CD14-positive monocyte (primary cell): ENCODE results near the gene PDE11A. TPM values are rescaled to one million over a fixed set of nuclear protein-coding genes. Genes with fewer than 3 reads are reported as not detected.

Experiments
- DNase-seq, 3 donors: peaks; one replicate each; pipeline ENCODE4 v3.0.0-alpha.2; 2011 to 2022
- H2AFZ ChIP-seq: 2 replicates; pipeline ENCODE4 v1.6.0; 2012; ENCODE audit warnings: mild to moderate bottlenecking, low read depth, low read length, inconsistent platforms; ENCODE audit not compliant: insufficient read depth, poor library complexity, severe bottlenecking
- H3K27ac ChIP-seq, 2 donors: 1 replicate in 1 of 2; 2 replicates in 1 of 2; pipeline ENCODE4 v1.5.1; 2012 to 2013; ENCODE audit warnings: low read length in 2 of 2, control low read depth in 1 of 2, inconsistent platforms in 1 of 2, low read depth in 1 of 2, mild to moderate bottlenecking in 1 of 2
- H3K27me3 ChIP-seq, 2 donors: one replicate each; pipeline versions ENCODE4 v1.6.0 to v1.6.1; 2011 to 2013; ENCODE audit warnings: low read length in 2 of 2; ENCODE audit not compliant: control insufficient read depth in 2 of 2, insufficient read depth in 2 of 2
- H3K36me3 ChIP-seq, 2 donors: replicated peaks in 1 of 2; 1 replicate in 1 of 2; 2 replicates in 1 of 2; pipeline versions ENCODE4 v1.5.1 to v1.6.1; 2012 to 2013; ENCODE audit warnings: low read length in 2 of 2, control low read depth in 1 of 2, inconsistent platforms in 1 of 2, mild to moderate bottlenecking in 1 of 2; ENCODE audit not compliant: insufficient read depth in 2 of 2, control insufficient read depth in 1 of 2
- H3K4me1 ChIP-seq, 2 donors: 1 replicate in 1 of 2; 2 replicates in 1 of 2; pipeline versions ENCODE4 v1.5.1 to v1.6.1; 2012 to 2013; ENCODE audit warnings: low read length in 2 of 2, control low read depth in 1 of 2, inconsistent platforms in 1 of 2, mild to moderate bottlenecking in 1 of 2, moderate library complexity in 1 of 2; ENCODE audit not compliant: insufficient read depth in 2 of 2, control insufficient read depth in 1 of 2
- H3K4me2 ChIP-seq: replicated peaks from 2 replicates; pipeline ENCODE3; 2012; ENCODE audit warnings: low read length, moderate library complexity, mild to moderate bottlenecking; ENCODE audit not compliant: poor library complexity, severe bottlenecking; ENCODE audit errors: extremely low read depth
- H3K4me3 ChIP-seq, 3 experiments: fragments of 200-600 bp in 1 of 3; sonication (generic) in 1 of 3; replicated peaks in 1 of 3; 1 replicate in 2 of 3; 2 replicates in 1 of 3; pipeline ENCODE4 v1.5.1; 2011 to 2013; ENCODE audit warnings: low read length in 3 of 3, mild to moderate bottlenecking in 3 of 3, control low read depth in 2 of 3, low read depth in 2 of 3, inconsistent platforms in 1 of 3, moderate library complexity in 1 of 3
- H3K79me2 ChIP-seq: 2 replicates; pipeline ENCODE4 v1.6.0; 2012; ENCODE audit warnings: mild to moderate bottlenecking, control low read depth, inconsistent platforms, low read length, moderate library complexity; ENCODE audit not compliant: insufficient read depth
- H3K9ac ChIP-seq: 2 replicates; pipeline ENCODE4 v1.6.0; 2017; ENCODE audit warnings: low read length, mild to moderate bottlenecking; ENCODE audit not compliant: insufficient read depth, poor library complexity, severe bottlenecking
- H3K9me3 ChIP-seq, 2 donors: replicated peaks in 1 of 2; 1 replicate in 1 of 2; 2 replicates in 1 of 2; pipeline versions ENCODE4 v1.5.1 to v1.6.1; 2012 to 2013; ENCODE audit warnings: low read length in 2 of 2, control low read depth in 1 of 2; ENCODE audit not compliant: control insufficient read depth in 1 of 2, insufficient read depth in 1 of 2
- H4K20me1 ChIP-seq: 2 replicates; pipeline ENCODE4 v1.6.0; 2012; ENCODE audit warnings: mild to moderate bottlenecking, low read length, control low read depth, moderate library complexity; ENCODE audit not compliant: insufficient read depth
- H3K27ac Mint-ChIP-seq, 7 donors: one replicate each; pipeline ENCODE4 v1.8.0; 2020; ENCODE audit warnings: mild to moderate bottlenecking in 7 of 7, mixed read lengths in 7 of 7, moderate library complexity in 6 of 7, inconsistent platforms in 2 of 7
- H3K27me3 Mint-ChIP-seq, 3 donors: one replicate each; pipeline ENCODE4 v1.8.0; 2021 to 2022; ENCODE audit warnings: low read depth in 3 of 3, mild to moderate bottlenecking in 3 of 3, mixed read lengths in 3 of 3, moderate library complexity in 3 of 3, inconsistent platforms in 1 of 3
- H3K36me3 Mint-ChIP-seq, 2 donors: one replicate each; pipeline ENCODE4 v1.8.0; 2020; ENCODE audit warnings: mixed read lengths in 2 of 2, inconsistent platforms in 1 of 2, mild to moderate bottlenecking in 1 of 2
- H3K4me1 Mint-ChIP-seq: one replicate; pipeline ENCODE4 v1.8.0; 2020; ENCODE audit warnings: mild to moderate bottlenecking, mixed read lengths
- H3K4me3 Mint-ChIP-seq, 2 donors: one replicate each; pipeline ENCODE4 v1.8.0; 2020; ENCODE audit warnings: mild to moderate bottlenecking in 2 of 2, mixed read lengths in 2 of 2, moderate library complexity in 1 of 2
- H3K9me3 Mint-ChIP-seq, 7 donors: one replicate each; pipeline ENCODE4 v1.8.0; 2020 to 2022; ENCODE audit warnings: mixed read lengths in 7 of 7, mild to moderate bottlenecking in 6 of 7, moderate library complexity in 6 of 7, inconsistent platforms in 2 of 7
- CTCF ChIP-seq: fragments of 200-600 bp; IDR thresholded peaks from one replicate; pipeline ENCODE4 v1.8.0; 2022; ENCODE audit warnings: antibody characterized with exemption, mild to moderate bottlenecking
- WGBS: methylation state at CpG from one replicate; pipeline ENCODE4 v1.1.5; 2013; ENCODE audit warnings: missing lambda C conversion rate; ENCODE audit not compliant: insufficient coverage; 5-methylcytosine and 5-hydroxymethylcytosine counted together
- intact Hi-C, 2 donors: fragments of 100-400 bp; cut with micrococcal nuclease; formaldehyde crosslinking; loops; one replicate each; pipeline versions ENCODE4 v1.15.0 to v1.15.1; 2023
- polyA plus RNA-seq, 3 donors: library from polyadenylated mRNA; depleted of rRNA in 1 of 3; unstranded in 2 of 3; stranded (reverse) in 1 of 3; fragments of 300-500 nt in 2 of 3; fragments of >200 nt in 1 of 3; fragmentation: Illumina TruSeq in 2 of 3; gene quantifications; 1 replicate in 2 of 3; 2 replicates in 1 of 3; pipeline ENCODE4 v1.2.3, GENCODE V29; 2012 to 2021

Gene PDE11A
- polyA plus RNA-seq, 3 donors, result not detected

GRCh38 chr2:177628831-177629230, 443.7 kb downstream of the PDE11A start:
- peaks cover 1 to 2% (median 2%) of the 10 kb centered on the region in 3 donors for H3K27me3 Mint-ChIP-seq
- no peak for DNase-seq

GRCh38 chr2:177625744-177626650, 446.6 kb downstream of the PDE11A start:
- Histone ChIP-seq H3K27ac (no peak overlapping the region), H3K4me2 (no peak overlapping the region), H3K4me1 (no peaks in the 10 kb centered on the region), H2AFZ (no peak overlapping the region), H3K36me3 (no peaks in the 10 kb centered on the region), H3K79me2 (no peaks in the 10 kb centered on the region), H3K9ac (no peak overlapping the region), H3K9me3 (no peaks in the 10 kb centered on the region), H4K20me1 (no peaks in the 10 kb centered on the region), H3K4me3 (no peak overlapping the region), H3K27me3 (no peaks in the 10 kb centered on the region)
- no peak for TF ChIP-seq CTCF
- 85% methylated on average over 8 of the region's 10 CpGs for WGBS
- H3K4me1 Mint-ChIP-seq, result no peaks in the 10 kb centered on the region
- no peak overlapping the region for H3K27ac Mint-ChIP-seq
- H3K9me3 Mint-ChIP-seq, result peaks cover 0 to 2% (median 0%) of the 10 kb centered on the region in 7 donors
- DNase-seq, result no peak
- H3K36me3 Mint-ChIP-seq, result no peaks in the 10 kb centered on the region
- H3K27me3 Mint-ChIP-seq, result peaks cover 0 to 2% (median 2%) of the 10 kb centered on the region in 3 donors
- H3K4me3 Mint-ChIP-seq, result peak overlapping the region in 1 of 2 donors; percentile 43
- intact Hi-C loops, result no loop called here

More at GRCh38 chr2:177628831-177629230, 443.7 kb downstream of the PDE11A start:
- no peak for TF ChIP-seq CTCF
- 67% methylated on average over 3 of the region's 5 CpGs for WGBS
- Histone ChIP-seq H3K79me2 (no peaks in the 10 kb centered on the region), H3K9ac (no peak overlapping the region), H2AFZ (no peak overlapping the region), H3K27ac (no peak overlapping the region), H3K9me3 (no peaks in the 10 kb centered on the region), H3K4me1 (no peaks in the 10 kb centered on the region), H3K27me3 (no peaks in the 10 kb centered on the region), H3K4me3 (no peak overlapping the region), H3K36me3 (no peaks in the 10 kb centered on the region), H4K20me1 (no peaks in the 10 kb centered on the region), H3K4me2 (no peak overlapping the region)
- Mint-ChIP-seq H3K36me3 (no peaks in the 10 kb centered on the region), H3K27ac (no peak overlapping the region), H3K4me3 (no peak overlapping the region), H3K4me1 (no peaks in the 10 kb centered on the region), H3K9me3 (peaks cover 0 to 2% (median 0%) of the 10 kb centered on the region in 7 donors)
- intact Hi-C loops, result no loop called here
